HG03521 (cell line): ENCODE data around the gene DGLUCY.
"Not testable (repeated sequence)": the region's sequence is repeated elsewhere in the genome, so short reads cannot be mapped to it uniquely, and the experiment has no call there.

Experiments
- ATAC-seq: cut with Tn5 transposase; IDR thresholded peaks from one replicate; pipeline ENCODE4 v1.9.1; 2021; ENCODE audit warnings: mild to moderate bottlenecking, moderate library complexity; ENCODE audit not compliant: unreplicated experiment

DGLUCY gene

DNA sequence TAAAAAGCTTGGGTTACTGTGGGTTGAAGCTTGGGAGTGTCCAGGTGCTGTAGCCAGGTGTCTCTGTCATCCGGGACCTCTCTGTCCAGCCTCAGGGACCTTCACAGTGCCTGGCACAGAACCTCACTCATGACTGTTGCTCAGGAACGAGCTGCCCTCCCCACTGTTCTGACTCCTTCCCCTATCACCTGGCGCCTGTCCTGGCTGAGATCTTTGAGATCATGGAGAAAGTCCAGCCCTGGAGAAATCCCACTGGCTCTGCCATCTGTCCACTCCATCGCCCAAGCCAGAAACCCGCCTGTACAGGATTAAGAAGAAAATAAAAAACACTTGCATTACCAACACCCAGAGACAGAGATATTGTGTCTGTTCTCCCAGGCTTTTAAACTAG, 53.5 kb downstream of the DGLUCY start:
- no peak for ATAC-seq

DNA sequence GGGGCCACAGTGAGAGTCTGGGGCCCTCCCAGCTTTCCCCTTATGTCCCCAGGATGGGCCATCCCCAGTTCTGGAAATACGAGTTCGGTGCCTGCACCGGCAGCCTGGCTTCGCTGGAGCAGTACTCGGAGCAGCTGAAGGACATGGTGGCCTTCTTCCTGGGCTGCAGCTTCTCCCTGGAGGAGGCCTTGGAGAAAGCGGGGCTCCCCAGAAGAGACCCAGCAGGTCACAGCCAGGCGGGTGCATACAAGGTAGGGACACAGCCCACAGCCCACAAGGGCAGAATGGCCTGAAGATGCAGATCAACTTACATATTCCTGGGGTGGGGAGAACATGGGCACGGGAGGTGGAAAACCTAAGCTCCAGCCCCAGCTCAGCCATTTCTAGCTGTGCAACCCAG, 56.1 kb downstream of the DGLUCY start:
- ATAC-seq: no peak

DNA sequence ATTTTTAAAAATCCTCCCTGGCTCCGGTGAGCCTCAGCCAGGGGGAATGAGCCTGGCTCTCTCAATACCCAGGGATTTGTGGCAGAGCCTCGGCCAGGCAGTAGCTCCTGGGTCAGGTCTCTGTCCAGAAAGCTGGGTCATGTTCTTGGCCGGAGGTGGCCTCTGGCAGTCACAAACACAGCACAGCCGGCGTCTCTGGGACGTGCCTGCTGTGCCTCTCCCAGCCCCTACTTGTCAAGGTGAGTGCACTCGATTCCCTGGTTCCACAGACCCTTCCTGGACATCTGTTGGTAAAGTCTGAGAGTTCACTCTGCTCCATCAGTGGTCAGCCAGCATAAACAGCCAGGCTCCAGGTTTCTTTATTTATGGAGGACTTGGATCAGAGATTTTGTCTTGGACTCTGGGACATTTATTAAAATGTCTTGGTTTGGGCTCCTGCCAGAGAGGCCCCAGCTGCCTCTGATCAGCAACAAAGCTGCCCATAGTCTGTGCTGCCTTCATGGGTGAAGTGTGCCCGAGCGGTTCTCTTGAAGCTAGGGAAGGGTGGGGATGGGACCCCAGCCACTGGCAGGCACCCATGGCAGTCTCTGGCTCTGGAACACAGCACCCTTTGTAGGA, 56.7 kb downstream of the DGLUCY start:
- ATAC-seq: no peak

DNA sequence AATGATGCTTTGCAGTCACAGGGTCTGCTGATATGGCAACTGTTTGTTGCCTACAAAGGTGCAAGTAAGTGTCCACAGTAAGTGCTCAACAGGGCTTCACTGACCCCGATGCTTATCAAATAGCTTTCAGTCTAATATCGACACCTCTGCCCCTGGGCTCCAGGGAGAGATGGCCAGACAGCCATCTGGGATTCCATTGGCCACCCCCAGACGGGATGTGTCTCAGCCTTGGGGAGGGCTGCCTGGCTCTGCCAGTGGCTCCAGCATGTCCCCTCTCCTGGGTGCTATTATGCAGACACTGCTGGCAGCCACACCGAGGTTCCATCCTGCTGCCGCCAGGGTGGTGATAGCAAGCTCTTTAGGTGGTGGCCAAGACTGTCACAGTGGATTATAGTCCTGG, 57.4 kb downstream of the DGLUCY start:
- ATAC-seq: no peak

DNA sequence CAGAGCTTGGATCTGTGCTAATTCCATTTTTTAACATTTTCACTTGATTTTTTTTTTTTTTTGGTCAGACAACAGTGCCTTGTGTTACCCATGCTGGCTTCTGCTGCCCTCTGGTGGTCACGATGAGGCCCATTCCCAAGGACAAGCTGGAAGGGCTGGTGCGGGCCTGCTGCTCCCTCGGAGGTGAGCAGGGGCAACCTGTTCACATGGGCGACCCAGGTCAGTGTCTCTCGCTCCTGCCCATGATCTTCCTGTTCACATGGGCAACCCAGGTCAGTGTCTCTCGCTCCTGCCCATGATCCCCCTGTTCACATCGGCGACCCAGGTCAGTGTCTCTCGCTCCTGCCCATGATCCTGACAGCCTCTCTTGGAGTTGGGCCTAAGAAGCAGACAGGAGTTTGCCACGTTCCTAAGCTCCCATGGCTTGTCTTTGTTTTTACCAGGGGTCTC, 59.4 kb downstream of the DGLUCY start:
- no peak for ATAC-seq

DNA sequence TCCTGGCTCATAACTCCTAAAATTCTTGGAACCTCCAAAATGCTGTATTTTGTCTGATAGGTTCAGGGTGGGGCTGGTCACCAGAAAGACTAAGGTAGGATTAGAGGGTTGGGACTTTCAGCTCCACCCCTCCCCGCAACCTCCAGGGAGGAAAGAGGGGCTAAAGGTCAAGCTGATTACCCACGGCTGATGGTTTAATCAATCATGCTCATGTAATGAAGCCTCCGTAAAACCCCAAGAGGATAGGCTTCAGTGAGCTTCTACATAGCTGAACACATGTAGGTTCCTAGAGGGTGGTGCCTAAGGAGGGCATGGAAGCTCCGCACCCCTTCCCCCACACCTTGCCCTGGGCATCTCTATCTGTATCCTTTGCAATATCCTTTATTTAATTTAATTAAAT, 60.0 kb downstream of the DGLUCY start:
- ATAC-seq: no peak

DNA sequence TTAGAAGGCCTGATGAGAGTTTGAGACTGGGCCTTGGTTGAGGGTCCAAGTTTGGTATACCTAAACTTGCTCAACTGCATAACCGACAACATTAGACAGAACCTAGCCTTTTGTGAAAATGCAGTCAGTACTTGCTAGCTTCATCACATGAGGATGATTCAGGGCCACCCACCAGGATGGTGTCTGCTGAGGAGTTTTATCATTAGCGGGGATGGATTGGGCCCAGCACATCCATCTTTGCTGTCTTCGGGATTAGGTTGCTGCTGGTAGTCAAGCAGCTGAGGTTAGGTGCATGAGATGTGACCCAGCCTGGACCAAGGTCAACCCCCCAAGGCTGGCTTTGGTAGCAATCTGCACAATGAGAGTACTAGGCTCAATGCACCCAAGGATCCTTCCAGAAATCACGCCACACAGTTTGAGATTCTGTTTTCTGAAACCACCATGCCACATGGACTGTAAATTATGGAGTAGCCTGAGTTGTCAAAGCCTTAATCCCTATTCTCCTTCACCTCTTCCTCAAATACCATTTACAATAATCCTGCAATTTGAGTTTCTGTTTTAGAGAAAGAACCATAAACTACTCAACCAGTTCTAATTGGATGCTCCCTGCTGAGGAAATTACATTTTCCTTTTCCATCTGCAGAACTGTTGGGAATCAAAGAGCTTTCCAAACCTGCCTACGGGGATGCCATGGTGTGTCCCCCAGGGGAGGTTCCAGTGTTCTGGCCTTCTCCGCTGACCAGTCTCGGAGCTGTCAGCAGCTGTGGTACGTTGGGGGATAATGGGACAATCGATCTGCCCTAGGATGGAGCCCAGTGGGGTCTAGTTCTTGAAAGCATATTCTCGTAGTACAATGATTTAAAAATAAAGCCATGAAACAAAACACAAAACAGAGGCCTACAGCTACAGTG, 61.7 kb downstream of the DGLUCY start:
- ATAC-seq: no peak

DNA sequence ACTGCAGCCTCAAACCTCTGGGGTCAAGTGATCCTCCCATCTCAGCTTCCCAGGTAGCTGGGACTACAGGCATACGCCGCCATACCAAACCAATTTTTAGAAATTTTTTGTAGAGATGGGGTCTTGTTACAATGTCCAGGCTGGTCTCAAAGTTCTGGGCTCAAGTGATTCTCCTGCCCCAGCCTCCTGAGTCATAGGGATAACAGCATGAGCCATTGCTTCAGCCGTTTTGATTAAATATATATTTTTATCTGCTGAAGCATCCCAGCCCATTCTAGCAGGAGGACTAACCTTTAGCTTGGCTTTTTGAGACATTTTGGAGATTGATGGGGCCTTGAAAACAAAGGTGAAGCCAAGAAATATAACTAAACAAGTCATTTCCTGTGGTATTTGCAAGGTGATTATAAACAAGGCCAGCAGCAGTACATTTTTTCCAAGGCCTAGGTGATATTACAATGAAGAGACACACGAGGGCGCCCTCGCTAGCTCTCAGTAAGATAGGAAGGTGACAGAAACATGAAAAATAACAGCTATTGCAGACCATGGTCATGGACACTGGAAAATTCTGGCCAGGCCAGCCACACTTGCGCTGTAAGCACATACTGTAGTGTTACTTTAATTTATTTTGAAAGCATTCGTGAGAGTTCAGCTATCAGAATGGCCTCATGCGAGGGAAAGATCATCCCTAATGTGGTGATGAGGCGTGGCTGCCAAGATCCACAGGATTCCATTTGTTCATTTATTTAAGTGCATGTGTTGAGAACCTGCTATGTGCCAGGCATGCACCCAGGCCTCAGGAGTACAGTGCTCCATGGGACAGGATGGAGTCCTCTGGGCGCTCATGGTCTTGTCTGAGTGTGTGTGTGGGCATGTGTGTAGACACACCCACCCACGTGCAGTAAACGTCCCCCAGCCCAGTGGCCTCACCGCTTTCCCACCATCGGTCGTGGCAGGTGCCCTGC, 63.5 kb downstream of the DGLUCY start:
- ATAC-seq: peak; percentile 50

DNA sequence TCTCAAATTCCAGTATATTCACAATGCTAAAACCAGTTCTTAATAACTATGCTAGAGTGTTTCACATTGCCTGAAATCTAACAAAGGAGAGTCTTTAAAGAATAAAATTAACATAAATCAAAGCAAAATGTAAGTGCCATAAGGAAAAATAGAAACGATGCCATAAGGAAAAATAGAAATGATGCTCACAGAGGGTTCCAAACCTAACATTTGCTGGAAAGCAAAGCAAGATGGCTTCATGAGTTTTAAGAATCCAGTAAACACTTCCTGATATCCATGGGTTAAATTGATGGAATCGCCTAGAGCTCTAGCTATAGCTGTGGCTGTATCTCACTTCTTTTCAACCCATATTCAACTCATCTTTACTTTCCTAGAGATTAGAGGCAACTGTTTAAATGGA, 66.7 kb downstream of the DGLUCY start:
- no peak for ATAC-seq

DNA sequence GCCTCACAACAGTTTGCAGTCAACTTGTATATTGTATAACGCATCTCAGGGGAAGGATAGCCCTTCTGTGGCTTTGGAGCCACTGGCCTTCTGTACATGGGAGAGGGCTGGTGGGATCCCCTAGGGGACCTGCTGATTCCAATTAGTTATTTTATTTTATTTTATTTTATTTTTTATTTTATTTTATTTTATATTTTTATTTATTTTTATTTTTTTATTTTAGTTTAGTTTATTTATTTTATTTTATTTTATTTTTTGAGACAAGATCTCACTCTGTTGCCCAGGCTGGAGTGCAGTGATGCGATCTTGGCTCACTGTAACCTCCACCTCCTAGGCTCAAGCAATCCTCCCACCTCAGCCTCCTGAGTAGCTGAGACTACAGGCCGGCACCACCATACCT, 68.9 kb downstream of the DGLUCY start:
- not testable (repeated sequence) for ATAC-seq

DNA sequence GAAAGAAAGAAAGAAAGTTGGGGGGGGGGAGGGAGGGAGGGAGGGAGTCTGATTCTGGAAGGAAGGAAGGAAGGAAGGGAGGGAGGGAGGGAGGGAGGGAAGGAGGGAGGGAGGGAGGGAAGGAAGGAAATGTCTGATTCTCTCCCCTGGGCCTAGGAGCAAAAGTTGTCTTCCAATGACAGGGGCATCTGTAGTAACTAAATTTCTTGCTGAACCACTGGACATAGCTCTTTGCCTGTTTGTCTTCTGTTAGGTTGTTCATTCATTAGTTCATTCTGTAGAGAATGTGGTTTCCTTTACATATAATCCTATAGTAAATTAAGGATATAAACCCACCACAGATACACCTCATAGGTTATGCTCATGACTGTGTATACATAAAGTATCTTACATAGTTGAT, 70.7 kb downstream of the DGLUCY start:
- no peak for ATAC-seq

DNA sequence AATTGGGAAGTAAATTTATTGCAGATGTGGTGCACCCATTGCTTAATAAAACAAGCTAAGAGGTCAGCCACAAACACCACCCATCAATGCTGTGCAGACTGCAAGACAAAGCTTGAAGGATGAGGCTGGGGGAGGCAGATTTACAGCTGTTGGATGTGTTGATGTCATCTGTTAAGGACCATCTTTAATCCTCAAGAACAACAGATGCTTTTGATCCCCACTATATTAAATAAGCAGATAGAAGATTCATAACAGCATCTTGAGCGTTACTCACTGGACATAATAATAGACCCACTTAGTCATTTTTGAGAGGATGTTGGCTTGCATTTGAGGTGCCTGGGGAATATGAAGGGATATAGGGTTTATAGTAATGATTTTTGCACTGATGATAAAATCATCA, 71.8 kb downstream of the DGLUCY start:
- no peak for ATAC-seq

DNA sequence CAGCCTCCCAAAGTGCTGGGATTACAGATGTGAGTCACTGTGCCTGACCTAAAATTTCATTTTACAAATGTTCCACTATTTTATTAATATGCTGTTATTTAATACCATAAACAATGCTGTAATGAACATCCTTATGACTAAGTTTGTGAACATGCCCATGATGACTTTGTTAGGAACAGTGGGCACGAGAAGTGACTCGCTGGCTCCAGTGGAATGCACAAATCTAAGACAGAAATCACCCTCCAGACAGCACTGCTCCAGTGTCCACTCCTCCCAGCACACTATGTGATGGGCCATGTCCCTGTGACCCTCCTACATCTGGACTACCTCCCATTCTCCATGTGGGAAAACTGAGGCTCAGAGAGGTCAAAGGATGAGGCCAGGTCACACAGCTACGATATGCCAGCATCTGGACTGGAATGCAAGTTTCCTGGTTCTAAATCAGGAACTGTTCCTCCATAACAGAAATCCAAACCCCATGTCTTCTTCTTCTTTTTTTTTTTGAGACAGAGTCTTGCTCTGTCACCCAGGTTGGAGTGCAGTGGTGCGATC, 72.7 kb downstream of the DGLUCY start:
- no peak for ATAC-seq

DNA sequence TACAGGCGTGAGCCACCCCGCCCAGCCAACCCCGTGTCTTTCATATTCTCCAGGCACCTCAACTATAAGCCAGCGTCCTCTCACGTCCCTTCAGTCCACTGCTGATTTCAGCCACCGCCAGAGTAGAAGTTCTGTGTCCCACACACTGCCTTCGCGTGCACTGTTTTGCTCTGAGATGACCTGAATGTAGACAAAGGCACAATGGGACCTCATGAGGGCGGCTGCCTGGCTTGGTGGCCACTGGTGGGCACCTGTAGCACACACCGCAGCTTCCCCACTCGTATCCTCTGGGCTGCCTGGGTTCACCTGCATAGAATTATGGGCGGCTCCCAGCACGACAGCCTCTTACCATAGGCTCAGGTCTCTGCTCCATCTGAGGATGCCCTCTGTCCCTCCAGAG, 73.4 kb downstream of the DGLUCY start:
- no peak for ATAC-seq

DNA sequence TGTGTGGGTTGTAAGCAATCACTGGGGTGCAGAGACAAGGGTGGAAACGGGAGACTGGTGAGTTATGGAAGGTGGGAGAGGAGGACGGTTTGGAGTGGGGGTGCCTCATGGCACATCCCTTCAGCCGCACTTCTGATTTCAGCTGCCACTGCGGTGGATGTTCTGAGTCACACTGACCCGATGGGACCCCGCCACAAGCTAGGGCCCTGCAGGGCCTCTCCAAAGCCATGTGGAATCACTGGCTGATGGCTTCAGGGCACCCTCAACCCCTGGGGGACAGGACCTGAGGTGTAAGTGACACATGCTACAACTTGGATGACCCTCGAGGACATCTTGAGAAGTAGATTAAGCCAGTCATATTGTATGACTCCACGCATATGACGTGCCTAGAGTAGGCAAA, 77.0 kb downstream of the DGLUCY start:
- no peak for ATAC-seq

DNA sequence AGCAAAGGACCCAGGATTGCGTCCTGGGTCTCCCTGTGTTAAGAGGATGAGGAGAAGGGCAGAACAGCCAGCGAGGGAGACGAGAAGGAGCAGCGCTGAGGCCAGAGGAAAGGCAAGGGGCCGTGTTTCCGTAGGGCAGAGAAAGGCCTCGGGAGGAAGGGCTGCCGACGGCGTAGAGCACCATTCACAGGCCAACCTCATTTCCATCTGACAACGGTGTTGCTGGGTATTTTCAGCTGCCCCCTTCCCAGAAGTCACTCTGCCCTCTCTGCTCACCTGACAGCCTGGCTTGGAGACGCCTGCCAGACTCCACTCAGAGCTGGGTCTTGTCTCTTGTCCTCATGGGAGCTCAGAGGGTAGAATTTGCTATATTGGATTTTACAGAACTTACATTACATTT, 79.2 kb downstream of the DGLUCY start:
- ATAC-seq: no peak

DNA sequence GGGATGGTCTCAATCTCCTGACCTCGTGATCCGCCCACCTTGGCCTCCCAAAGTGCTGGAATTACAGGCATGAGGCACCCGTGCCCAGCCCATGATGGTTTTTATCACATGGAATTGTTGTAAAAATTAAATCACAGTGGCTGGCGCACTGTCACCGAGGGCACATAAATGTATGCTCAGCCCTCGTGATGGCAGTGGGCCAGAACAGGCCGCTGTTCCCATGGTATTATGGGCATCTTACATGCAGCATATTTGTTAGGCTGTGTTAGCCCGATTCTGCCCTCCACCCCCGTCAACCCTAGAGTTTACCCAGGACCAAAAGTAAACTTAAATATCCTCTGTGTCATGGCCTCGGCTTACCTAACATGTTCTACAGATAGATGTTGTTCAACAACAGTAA, 82.0 kb downstream of the DGLUCY start:
- ATAC-seq: no peak

DNA sequence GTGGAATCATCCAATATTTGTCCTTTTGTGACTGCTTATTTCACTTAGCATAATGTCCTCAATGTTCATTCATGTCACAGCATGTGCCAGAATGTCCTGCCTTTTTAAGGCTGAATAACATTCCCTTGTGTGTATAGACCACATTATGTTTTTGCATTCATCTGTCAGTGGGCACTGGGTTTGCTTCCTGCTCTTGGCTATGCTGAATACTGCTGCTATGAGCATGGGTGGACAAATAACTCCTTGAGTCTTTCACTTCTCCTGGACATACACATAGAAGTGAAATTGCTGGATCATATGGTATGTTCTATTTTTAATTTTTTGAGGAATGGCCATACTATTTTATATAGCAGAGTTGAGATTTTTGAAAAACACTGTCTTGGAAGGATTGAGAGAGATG, 83.8 kb downstream of the DGLUCY start:
- no peak for ATAC-seq

DNA sequence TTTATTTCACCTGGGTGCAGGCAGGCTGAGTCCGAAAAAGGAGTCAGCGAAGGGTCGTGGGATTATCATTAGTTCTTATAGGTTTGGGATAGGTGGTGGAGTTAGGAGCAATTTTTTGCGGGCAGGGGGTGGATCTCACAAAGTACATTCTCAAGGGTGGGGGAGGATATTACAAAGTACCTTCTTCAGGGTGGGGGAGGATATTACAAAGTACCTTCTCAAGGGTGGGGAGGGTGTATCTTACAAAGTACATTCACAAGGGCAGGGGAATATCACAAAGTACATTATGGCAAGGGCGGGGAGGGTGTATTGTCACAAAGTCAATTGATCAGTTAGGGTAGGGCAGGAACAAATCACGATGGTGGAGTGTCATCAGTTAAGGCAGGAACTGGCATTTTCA, 86.9 kb downstream of the DGLUCY start:
- ATAC-seq: not testable (repeated sequence)

DNA sequence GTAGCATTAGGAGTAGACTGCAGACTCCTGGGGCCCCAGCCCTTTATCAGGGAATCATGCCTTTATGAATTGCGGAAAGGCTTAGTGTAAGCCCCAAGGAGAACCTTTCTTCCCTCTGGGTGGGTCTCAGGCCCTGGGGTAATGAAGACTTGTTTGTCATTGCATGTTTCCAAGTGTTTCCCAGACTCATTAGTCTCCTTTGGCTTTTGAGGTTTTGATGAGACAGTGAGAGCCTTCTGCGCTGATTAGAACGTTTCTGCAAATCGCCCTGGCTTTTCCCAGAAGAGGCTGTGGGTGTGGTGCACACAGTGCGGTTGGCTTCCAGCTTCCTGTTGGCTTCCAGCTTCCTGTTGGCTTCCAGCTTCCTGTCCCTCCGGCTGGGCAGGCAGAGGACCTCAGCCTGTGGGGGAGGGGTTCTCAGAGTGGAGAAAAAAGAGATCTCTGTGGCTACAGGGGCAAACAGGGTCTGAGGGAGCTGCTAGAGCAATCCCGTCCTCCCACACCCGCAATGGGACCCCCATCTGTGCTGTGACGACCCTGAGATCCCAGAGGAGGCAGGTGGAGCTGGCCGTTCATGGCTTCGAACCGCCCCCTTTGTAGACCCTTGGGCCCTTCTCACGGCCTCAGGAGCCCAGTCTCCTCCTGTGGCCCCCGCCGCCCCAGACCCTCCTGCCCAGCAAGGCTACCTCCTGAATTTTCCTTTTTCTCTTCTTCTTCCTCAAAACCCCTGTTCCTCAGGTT, 88.5 kb downstream of the DGLUCY start:
- no peak for ATAC-seq
